COR-L47 (cell line): ENCODE data around the gene PDLIM7.
A peak's percentile ranks its signal among the peaks of the same experiment; 100 is the strongest.

Experiments used
- DNase-seq: peaks from one replicate; lab custom pipeline; 2025; lab: John Stamatoyannopoulos, UW

PDLIM7 gene

GRCh38 chr5:177472460-177473442 is 24.7 kb downstream of the PDLIM7 start:
- DNase-seq: peak; percentile 20

GRCh38 chr5:177471610-177472356 is 25.6 kb downstream of the PDLIM7 start:
- peak; percentile 17 for DNase-seq

- DNase-seq: no peak
Measured at GRCh38 chr5:177470759-177471536, 26.5 kb downstream of the PDLIM7 start.

GRCh38 chr5:177469750-177470525 is 27.5 kb downstream of the PDLIM7 start:
- peak; percentile 55 for DNase-seq

GRCh38 chr5:177468685-177469628 is 28.4 kb downstream of the PDLIM7 start:
- DNase-seq: peak; percentile 63

GRCh38 chr5:177468329-177468684 is 29.1 kb downstream of the PDLIM7 start:
- no peak for DNase-seq

- DNase-seq: no peak
Measured at GRCh38 chr5:177467436-177467835, 30.0 kb downstream of the PDLIM7 start.

GRCh38 chr5:177466861-177467260 is 30.5 kb downstream of the PDLIM7 start:
- no peak for DNase-seq

GRCh38 chr5:177465044-177465443 is 32.4 kb downstream of the PDLIM7 start:
- DNase-seq: no peak

GRCh38 chr5:177462021-177462670 is 35.3 kb downstream of the PDLIM7 start:
- no peak for DNase-seq

GRCh38 chr5:177459819-177460628 is 37.4 kb downstream of the PDLIM7 start:
- no peak for DNase-seq

- DNase-seq: no peak
Measured at GRCh38 chr5:177459357-177459756, 38.0 kb downstream of the PDLIM7 start.

GRCh38 chr5:177458912-177459350 is 38.5 kb downstream of the PDLIM7 start:
- DNase-seq: peak; percentile 33

GRCh38 chr5:177457852-177458681 is 39.3 kb downstream of the PDLIM7 start:
- no peak for DNase-seq

- DNase-seq: peak; percentile 96
Measured at GRCh38 chr5:177456976-177457851, 40.2 kb downstream of the PDLIM7 start.

- DNase-seq: no peak
Measured at GRCh38 chr5:177456591-177456964, 40.8 kb downstream of the PDLIM7 start.
